GM21447 (cell line): ENCODE measurements around the gene ZCWPW1.
"Not testable (repeated sequence)": the region's sequence is repeated elsewhere in the genome, so short reads cannot be mapped to it uniquely, and the experiment has no call there.

Experiments used
- ATAC-seq: cut with Tn5 transposase; IDR thresholded peaks from one replicate; pipeline ENCODE4 v1.9.1; 2021; ENCODE audit not compliant: unreplicated experiment

ZCWPW1 gene

GRCh38 chr7:100373870-100374598 lies 54.5 kb downstream of the ZCWPW1 start:
- ATAC-seq, result not testable (repeated sequence)

GRCh38 chr7:100373261-100373831 lies 55.2 kb downstream of the ZCWPW1 start, which contains the start of gene PILRA:
PILRA (plus strand) TSS chr7:100373487; CDS start chr7:100373657, 170 bp downstream.
- no peak for ATAC-seq

GRCh38 chr7:100372694-100373093 lies 55.8 kb downstream of the ZCWPW1 start:
- no peak for ATAC-seq

- ATAC-seq, result no peak
Observed at GRCh38 chr7:100372256-100372655, 56.2 kb downstream of the ZCWPW1 start.

- no peak for ATAC-seq
Observed at GRCh38 chr7:100371561-100372171, 56.8 kb downstream of the ZCWPW1 start.

- ATAC-seq, result no peak
Observed at GRCh38 chr7:100370746-100371145, 57.8 kb downstream of the ZCWPW1 start.

GRCh38 chr7:100370303-100370702 lies 58.2 kb downstream of the ZCWPW1 start:
- no peak for ATAC-seq

GRCh38 chr7:100369105-100369504 lies 59.4 kb downstream of the ZCWPW1 start:
- ATAC-seq, result peak; percentile 62

- no peak for ATAC-seq
Observed at GRCh38 chr7:100367676-100368613, 60.6 kb downstream of the ZCWPW1 start.

GRCh38 chr7:100367251-100367620 lies 61.3 kb downstream of the ZCWPW1 start:
- no peak for ATAC-seq

GRCh38 chr7:100366411-100367250 lies 61.9 kb downstream of the ZCWPW1 start:
- ATAC-seq, result no peak

GRCh38 chr7:100365998-100366367 lies 62.5 kb downstream of the ZCWPW1 start:
- not testable (repeated sequence) for ATAC-seq

- no peak for ATAC-seq
Observed at GRCh38 chr7:100364480-100364879, 64.0 kb downstream of the ZCWPW1 start.

- ATAC-seq, result not testable (repeated sequence)
Observed at GRCh38 chr7:100363797-100364196, 64.7 kb downstream of the ZCWPW1 start.

GRCh38 chr7:100363098-100363497 lies 65.4 kb downstream of the ZCWPW1 start:
- ATAC-seq, result no peak

GRCh38 chr7:100360135-100360854 lies 68.2 kb downstream of the ZCWPW1 start:
- no peak for ATAC-seq

GRCh38 chr7:100358857-100359212 lies 69.7 kb downstream of the ZCWPW1 start:
- no peak for ATAC-seq

GRCh38 chr7:100358027-100358856 lies 70.3 kb downstream of the ZCWPW1 start, which contains the start of gene PILRB:
PILRB (plus strand) TSS chr7:100358117; CDS start chr7:100358303, 186 bp downstream.
- ATAC-seq, result no peak

- ATAC-seq, result no peak
Observed at GRCh38 chr7:100357131-100357561, 71.4 kb downstream of the ZCWPW1 start.
